Mesendoderm (in vitro differentiated cells): Measurements from ENCODE around the gene FXR2.

Experiments used
- DNase-seq: peaks from one replicate; pipeline ENCODE4 v3.0.0; 2013
- H2AK5ac ChIP-seq: 2 replicates; pipeline ENCODE4 v1.6.1; 2013; ENCODE audit warnings: low read length, inconsistent platforms
- H2BK120ac ChIP-seq: 2 replicates; pipeline ENCODE4 v1.6.1; 2013; ENCODE audit warnings: low read depth, mild to moderate bottlenecking, low read length, moderate library complexity, mixed read lengths
- H2BK15ac ChIP-seq: replicated peaks from 2 replicates; pipeline ENCODE4 v1.6.1; 2013; ENCODE audit warnings: low read depth, mild to moderate bottlenecking, moderate library complexity
- H2BK5ac ChIP-seq: 2 replicates; pipeline ENCODE4 v1.6.1; 2013; ENCODE audit warnings: low read length, inconsistent platforms
- H3K18ac ChIP-seq: 2 replicates; pipeline ENCODE4 v1.6.1; 2013; ENCODE audit warnings: mild to moderate bottlenecking, low read length, mixed read lengths
- H3K23ac ChIP-seq: one replicate; pipeline ENCODE4 v1.6.1; 2013; ENCODE audit warnings: low read length
- H3K27ac ChIP-seq: 2 replicates; pipeline ENCODE4 v1.5.1; 2013; ENCODE audit warnings: low read depth, mild to moderate bottlenecking, inconsistent platforms, low read length, moderate library complexity
- H3K27me3 ChIP-seq: 2 replicates; pipeline ENCODE4 v1.6.1; 2013; ENCODE audit warnings: low read length, control low read depth, mild to moderate bottlenecking, inconsistent platforms; ENCODE audit not compliant: insufficient read depth, poor library complexity
- H3K36me3 ChIP-seq: 2 replicates; pipeline ENCODE4 v1.6.1; 2013; ENCODE audit warnings: low read length, inconsistent platforms; ENCODE audit not compliant: control insufficient read depth, insufficient read depth
- H3K4ac ChIP-seq: one replicate; pipeline ENCODE4 v1.6.1; 2013; ENCODE audit warnings: low read depth, mild to moderate bottlenecking, low read length, moderate library complexity
- H3K4me1 ChIP-seq: 2 replicates; pipeline ENCODE4 v1.6.1; 2013; ENCODE audit warnings: low read depth, low read length, inconsistent platforms; ENCODE audit not compliant: control insufficient read depth
- H3K4me2 ChIP-seq: 2 replicates; pipeline ENCODE4 v1.6.1; 2013; ENCODE audit warnings: low read length
- H3K4me3 ChIP-seq: 2 replicates; pipeline ENCODE4 v1.5.1; 2013; ENCODE audit warnings: mild to moderate bottlenecking, low read length
- H3K56ac ChIP-seq: one replicate; pipeline ENCODE4 v1.6.1; 2013; ENCODE audit warnings: low read length
- H3K79me1 ChIP-seq: 2 replicates; pipeline ENCODE4 v1.6.1; 2013; ENCODE audit warnings: low read length, inconsistent platforms
- H3K79me2 ChIP-seq: 2 replicates; pipeline ENCODE4 v1.6.1; 2013; ENCODE audit warnings: mild to moderate bottlenecking, low read length; ENCODE audit not compliant: control insufficient read depth, insufficient read depth
- H3K9ac ChIP-seq: 2 replicates; pipeline ENCODE4 v1.6.1; 2013; ENCODE audit warnings: low read length, inconsistent platforms
- H4K5ac ChIP-seq: one replicate; pipeline ENCODE4 v1.6.1; 2013; ENCODE audit warnings: low read length
- H4K8ac ChIP-seq: one replicate; pipeline ENCODE4 v1.6.1; 2013; ENCODE audit warnings: low read depth, mild to moderate bottlenecking, control low read depth, low read length, moderate library complexity
- WGBS: extraction: QIAGEN DNeasy Blood & Tissue Kit; methylation state at CpG from one replicate; pipeline ENCODE4 v1.1.7; 2013; ENCODE audit warnings: low lambda C conversion rate, missing lambda C conversion rate; ENCODE audit not compliant: insufficient coverage; ENCODE audit errors: extremely low coverage; 5-methylcytosine and 5-hydroxymethylcytosine counted together

Gene FXR2

GRCh38 chr17:7563115-7563869 lies 51.4 kb downstream of the FXR2 start:
- Histone ChIP-seq H3K23ac (no peak overlapping the region), H3K9ac (peak overlapping the region; percentile 91), H4K5ac (no peak overlapping the region), H2AK5ac (no peak overlapping the region), H3K27ac (no peak overlapping the region), H3K18ac (no peak overlapping the region), H3K79me1 (peaks cover 24% of the 10 kb centered on the region), H3K4me2 (no peak overlapping the region), H3K56ac (peak overlapping the region; percentile 96), H3K4me1 (peaks cover 7% of the 10 kb centered on the region), H3K36me3 (peaks cover 16% of the 10 kb centered on the region), H4K8ac (no peak overlapping the region), H2BK15ac (no peak overlapping the region), H3K79me2 (peaks cover 30% of the 10 kb centered on the region), H3K27me3 (no peaks in the 10 kb centered on the region), H2BK5ac (no peak overlapping the region), H2BK120ac (no peak overlapping the region), H3K4ac (no peak overlapping the region), H3K4me3 (no peak overlapping the region)
- no peak for DNase-seq
- no CpG with 5 or more reads among the region's 30 CpGs for WGBS

GRCh38 chr17:7562208-7562605 lies 52.5 kb downstream of the FXR2 start:
- Histone ChIP-seq H3K9ac (peak overlapping the region; percentile 91), H3K79me2 (peaks cover 30% of the 10 kb centered on the region), H3K27ac (peak overlapping the region; percentile 8), H3K4me3 (peak overlapping the region; percentile 87), H3K4ac (peak overlapping the region; percentile 99), H3K4me1 (peaks cover 7% of the 10 kb centered on the region), H4K5ac (no peak overlapping the region), H3K27me3 (no peaks in the 10 kb centered on the region), H2BK15ac (no peak overlapping the region), H2BK120ac (no peak overlapping the region), H2BK5ac (no peak overlapping the region), H4K8ac (peak overlapping the region; percentile 16), H3K56ac (peak overlapping the region; percentile 96), H3K23ac (peak overlapping the region; percentile 80), H3K36me3 (peaks cover 16% of the 10 kb centered on the region), H2AK5ac (peak overlapping the region; percentile 90), H3K18ac (peak overlapping the region; percentile 71), H3K4me2 (peak overlapping the region; percentile 99), H3K79me1 (peaks cover 24% of the 10 kb centered on the region)
- no CpG with 5 or more reads among the region's 28 CpGs for WGBS
- no peak for DNase-seq

- H2AK5ac ChIP-seq: peak within 1 kb of the TSS; percentile 90
- H3K56ac ChIP-seq: peak within 1 kb of the TSS; percentile 96
- peak within 1 kb of the TSS; percentile 80 for H3K23ac ChIP-seq
- DNase-seq: peak; percentile 91
- H3K27ac ChIP-seq: peak within 1 kb of the TSS; percentile 81
- H2BK5ac ChIP-seq: peak within 1 kb of the TSS; percentile 27
- peak within 1 kb of the TSS; percentile 94 for H3K9ac ChIP-seq
- H3K4ac ChIP-seq: peak within 1 kb of the TSS; percentile 99
- peaks cover 7% of the 10 kb centered on the region for H3K4me1 ChIP-seq
- H3K18ac ChIP-seq: peak within 1 kb of the TSS; percentile 89
- H3K79me1 ChIP-seq: peaks cover 23% of the 10 kb centered on the region
- peak within 1 kb of the TSS; percentile 100 for H3K4me2 ChIP-seq
- H3K36me3 ChIP-seq: peaks cover 15% of the 10 kb centered on the region
- H3K27me3 ChIP-seq: no peaks in the 10 kb centered on the region
- no peak within 1 kb of the TSS for H4K5ac ChIP-seq
- WGBS: no CpG with 5 or more reads among the region's 82 CpGs
- H2BK120ac ChIP-seq: no peak within 1 kb of the TSS
- H4K8ac ChIP-seq: peak within 1 kb of the TSS; percentile 16
- H2BK15ac ChIP-seq: no peak within 1 kb of the TSS
- H3K4me3 ChIP-seq: peak within 1 kb of the TSS; percentile 87
- peaks cover 30% of the 10 kb centered on the region for H3K79me2 ChIP-seq
Observed at GRCh38 chr17:7561589-7562207, 53.0 kb downstream of the FXR2 start, which contains the start of gene SENP3. Gene SENP3, plus strand, starts transcription at chr17:7561919. Its CDS starts 1,158 bp downstream, at chr17:7563077.

- Histone ChIP-seq H3K4me2 (peak overlapping the region; percentile 100), H3K27me3 (no peaks in the 10 kb centered on the region), H3K79me1 (peaks cover 23% of the 10 kb centered on the region), H3K18ac (no peak overlapping the region), H3K79me2 (peaks cover 30% of the 10 kb centered on the region), H2BK5ac (no peak overlapping the region), H3K4me3 (peak overlapping the region; percentile 63), H3K56ac (peak overlapping the region; percentile 96), H2AK5ac (no peak overlapping the region), H3K36me3 (peaks cover 15% of the 10 kb centered on the region), H4K5ac (no peak overlapping the region), H3K9ac (peak overlapping the region; percentile 94), H3K23ac (no peak overlapping the region), H2BK15ac (no peak overlapping the region), H3K4me1 (peaks cover 7% of the 10 kb centered on the region), H3K4ac (peak overlapping the region; percentile 86), H3K27ac (peak overlapping the region; percentile 81), H4K8ac (no peak overlapping the region), H2BK120ac (no peak overlapping the region)
- peak; percentile 91 for DNase-seq
- no CpG with 5 or more reads among the region's 32 CpGs for WGBS
Observed at GRCh38 chr17:7561028-7561575, 53.6 kb downstream of the FXR2 start.

GRCh38 chr17:7560172-7561027 lies 54.3 kb downstream of the FXR2 start:
- Histone ChIP-seq H3K79me2 (peaks cover 27% of the 10 kb centered on the region), H2BK5ac (peak overlapping the region; percentile 27), H3K4ac (no peak overlapping the region), H3K27ac (peak overlapping the region; percentile 29), H3K4me3 (no peak overlapping the region), H3K23ac (no peak overlapping the region), H3K36me3 (peaks cover 10% of the 10 kb centered on the region), H3K18ac (peak overlapping the region; percentile 62), H2AK5ac (no peak overlapping the region), H3K4me1 (peaks cover 7% of the 10 kb centered on the region), H4K8ac (no peak overlapping the region), H3K4me2 (peak overlapping the region; percentile 81), H3K27me3 (no peaks in the 10 kb centered on the region), H3K56ac (peak overlapping the region; percentile 85), H2BK15ac (no peak overlapping the region), H3K9ac (peak overlapping the region; percentile 75), H3K79me1 (peaks cover 21% of the 10 kb centered on the region), H2BK120ac (no peak overlapping the region), H4K5ac (no peak overlapping the region)
- peak; percentile 91 for DNase-seq
- no CpG with 5 or more reads among the region's 22 CpGs for WGBS
